Liver (tissue), 9 donors: Measurements from ENCODE around the gene TIRAP. TPM values are rescaled to one million over a fixed set of nuclear protein-coding genes. Genes with fewer than 3 reads are reported as not detected.

Source experiments
- DNase-seq: peaks from one replicate; pipeline ENCODE4 v3.0.0-alpha.2; 2017; ENCODE audit warnings: low spot score
- H3K27ac ChIP-seq, 2 donors: one replicate each; pipeline ENCODE4 v1.7.0; 2013; ENCODE audit warnings: inconsistent platforms in 2 of 2, low read length in 2 of 2, control low read depth in 1 of 2, low read depth in 1 of 2, mild to moderate bottlenecking in 1 of 2
- H3K27me3 ChIP-seq, 4 donors: one replicate each; pipeline versions ENCODE4 v1.6.1 to v1.7.0; 2013; ENCODE audit warnings: low read length in 3 of 4, inconsistent platforms in 1 of 4, mild to moderate bottlenecking in 1 of 4, moderate library complexity in 1 of 4; ENCODE audit not compliant: control insufficient read depth in 4 of 4, insufficient read depth in 4 of 4
- H3K36me3 ChIP-seq, 4 donors: one replicate each; pipeline versions ENCODE4 v1.6.1 to v1.7.0; 2013; ENCODE audit warnings: low read length in 3 of 4, mild to moderate bottlenecking in 3 of 4, low read depth in 1 of 4, moderate library complexity in 1 of 4; ENCODE audit not compliant: control insufficient read depth in 4 of 4, insufficient read depth in 3 of 4
- H3K4me1 ChIP-seq, 4 donors: one replicate each; pipeline versions ENCODE4 v1.6.1 to v1.7.0; 2013; ENCODE audit warnings: low read length in 3 of 4, mild to moderate bottlenecking in 3 of 4, moderate library complexity in 1 of 4; ENCODE audit not compliant: control insufficient read depth in 4 of 4, insufficient read depth in 4 of 4
- H3K4me3 ChIP-seq, 3 donors: one replicate each; pipeline versions ENCODE4 v1.6.1 to v1.7.0; 2013; ENCODE audit warnings: low read length in 3 of 3, control low read depth in 1 of 3, low read depth in 1 of 3, mild to moderate bottlenecking in 1 of 3
- H3K9ac ChIP-seq, 2 donors: one replicate each; pipeline ENCODE4 v1.7.0; 2013; ENCODE audit warnings: low read length in 2 of 2, mild to moderate bottlenecking in 2 of 2, moderate library complexity in 2 of 2, control low read depth in 1 of 2, low read depth in 1 of 2
- H3K9me3 ChIP-seq, 4 donors: one replicate each; pipeline versions ENCODE4 v1.6.1 to v1.7.0; 2013; ENCODE audit warnings: low read length in 3 of 4; ENCODE audit not compliant: control insufficient read depth in 4 of 4
- EGR1 ChIP-seq, 2 donors: IDR thresholded peaks; 2 replicates each; pipeline ENCODE4 v1.6.1; 2016 to 2018; ENCODE audit warnings: antibody characterized with exemption in 2 of 2, low read depth in 2 of 2
- FOXA1 ChIP-seq: IDR thresholded peaks from 2 replicates; pipeline ENCODE4 v1.6.1; 2016; ENCODE audit warnings: antibody characterized with exemption
- FOXA2 ChIP-seq: IDR thresholded peaks from 2 replicates; pipeline ENCODE4 v1.6.1; 2016; ENCODE audit warnings: antibody characterized with exemption
- GABPA ChIP-seq, 2 donors: IDR thresholded peaks in 1 of 2; conservative IDR thresholded peaks in 1 of 2; 2 replicates each; pipeline ENCODE4 v1.6.1; 2016; ENCODE audit warnings: antibody characterized with exemption in 2 of 2, mild to moderate bottlenecking in 1 of 2, moderate library complexity in 1 of 2
- HNF4A ChIP-seq, 2 donors: conservative IDR thresholded peaks; 2 replicates each; pipeline ENCODE4 v1.6.1; 2016; ENCODE audit warnings: antibody characterized with exemption in 2 of 2, mild to moderate bottlenecking in 2 of 2
- HNF4G ChIP-seq: IDR thresholded peaks from 2 replicates; pipeline ENCODE4 v1.6.1; 2016; ENCODE audit warnings: antibody characterized with exemption
- JUND ChIP-seq, 2 donors: IDR thresholded peaks; 2 replicates each; pipeline ENCODE4 v1.6.1; 2016; ENCODE audit warnings: antibody characterized with exemption in 2 of 2
- NR2F2 ChIP-seq: IDR thresholded peaks from 2 replicates; pipeline ENCODE4 v1.6.1; 2016; ENCODE audit warnings: antibody characterized with exemption
- RAD21 ChIP-seq, 2 donors: IDR thresholded peaks; 2 replicates each; pipeline ENCODE4 v1.6.1; 2016; ENCODE audit warnings: antibody characterized with exemption in 2 of 2, mild to moderate bottlenecking in 2 of 2
- RXRA ChIP-seq, 2 donors: IDR thresholded peaks; 2 replicates each; pipeline ENCODE4 v1.6.1; 2017 to 2018; ENCODE audit warnings: antibody characterized with exemption in 2 of 2, mild to moderate bottlenecking in 1 of 2
- SP1 ChIP-seq: IDR thresholded peaks from 2 replicates; pipeline ENCODE4 v1.6.1; 2018; ENCODE audit warnings: antibody characterized with exemption, mild to moderate bottlenecking
- TAF1 ChIP-seq: conservative IDR thresholded peaks from 2 replicates; pipeline ENCODE4 v1.6.1; 2016; ENCODE audit warnings: antibody characterized with exemption, mild to moderate bottlenecking
- YY1 ChIP-seq: IDR thresholded peaks from 2 replicates; pipeline ENCODE4 v1.6.1; 2016; ENCODE audit warnings: antibody characterized with exemption, mild to moderate bottlenecking
- WGBS: extraction: QIAGEN DNeasy Blood & Tissue Kit; methylation state at CpG from one replicate; pipeline ENCODE4 v1.1.7; 2013; 5-methylcytosine and 5-hydroxymethylcytosine counted together
- polyA plus RNA-seq, 2 donors: library from polyadenylated mRNA; stranded (reverse) in 1 of 2; unstranded in 1 of 2; fragments of 200-250 nt in 1 of 2; fragments of >200 nt in 1 of 2; fragmentation: Nextera tagmentation in 1 of 2; extraction: Ambion mirVana in 1 of 2; gene quantifications; one replicate each; pipeline versions ENCODE4 v1.2.1 to v1.2.3, GENCODE V29; 2013 to 2015
- total RNA-seq, 2 donors: library from RNA; depleted of rRNA; stranded (reverse); fragments of >200 nt; gene quantifications; one replicate each; pipeline ENCODE4 v1.2.3, GENCODE V29; 2014
- TF ChIP-seq, protein P1 (sequence below): IDR thresholded peaks from 2 replicates; pipeline ENCODE4 v1.6.1; 2016; ENCODE audit warnings: antibody characterized with exemption, mild to moderate bottlenecking
- TF ChIP-seq, protein P2 (sequence below): IDR thresholded peaks from 2 replicates; pipeline ENCODE4 v1.6.1; 2016; ENCODE audit warnings: antibody characterized with exemption
- TF ChIP-seq, protein P3 (sequence below): IDR thresholded peaks from 2 replicates; pipeline ENCODE4 v1.6.1; 2016; ENCODE audit warnings: antibody characterized with exemption
- TF ChIP-seq, protein P4 (sequence below): fragments of 150-350 bp; IDR thresholded peaks from 2 replicates; pipeline ENCODE4 v1.5.1; 2017; ENCODE audit warnings: improper control_type of control experiment, low read depth, low read length; ENCODE audit not compliant: missing input control
- TF ChIP-seq, protein P5 (sequence below): IDR thresholded peaks from 2 replicates; pipeline ENCODE4 v1.6.1; 2016; ENCODE audit warnings: antibody characterized with exemption
- donor health status: healthy.
- donor health status: healthy.
- donor health status: healthy.
- donor health status: healthy.
- donor health status: healthy.

The TIRAP gene
- total and polyA plus RNA-seq, 4 donors = 3.9 to 9.5 (median 6.4) TPM

DNA sequence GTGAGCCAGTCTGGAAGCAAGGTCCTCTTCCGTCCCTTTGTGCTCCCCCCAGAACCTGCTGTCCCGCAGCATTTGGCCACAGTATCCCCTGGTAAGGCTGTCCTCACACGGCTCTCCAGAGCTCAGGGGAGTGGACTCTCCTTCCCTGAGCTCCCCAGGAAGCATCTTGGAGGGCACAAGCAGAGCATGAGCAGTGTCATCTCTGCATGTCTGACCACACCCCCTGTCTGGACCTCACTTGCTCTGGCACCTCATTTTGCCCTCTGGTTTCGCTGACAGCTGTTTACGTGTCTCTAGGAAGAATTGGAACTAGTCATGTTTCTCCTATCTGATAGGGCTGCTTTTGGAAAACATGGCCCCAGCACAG lies 36.5 kb downstream of the TIRAP start (continued):
- TF ChIP-seq, protein P1, sequence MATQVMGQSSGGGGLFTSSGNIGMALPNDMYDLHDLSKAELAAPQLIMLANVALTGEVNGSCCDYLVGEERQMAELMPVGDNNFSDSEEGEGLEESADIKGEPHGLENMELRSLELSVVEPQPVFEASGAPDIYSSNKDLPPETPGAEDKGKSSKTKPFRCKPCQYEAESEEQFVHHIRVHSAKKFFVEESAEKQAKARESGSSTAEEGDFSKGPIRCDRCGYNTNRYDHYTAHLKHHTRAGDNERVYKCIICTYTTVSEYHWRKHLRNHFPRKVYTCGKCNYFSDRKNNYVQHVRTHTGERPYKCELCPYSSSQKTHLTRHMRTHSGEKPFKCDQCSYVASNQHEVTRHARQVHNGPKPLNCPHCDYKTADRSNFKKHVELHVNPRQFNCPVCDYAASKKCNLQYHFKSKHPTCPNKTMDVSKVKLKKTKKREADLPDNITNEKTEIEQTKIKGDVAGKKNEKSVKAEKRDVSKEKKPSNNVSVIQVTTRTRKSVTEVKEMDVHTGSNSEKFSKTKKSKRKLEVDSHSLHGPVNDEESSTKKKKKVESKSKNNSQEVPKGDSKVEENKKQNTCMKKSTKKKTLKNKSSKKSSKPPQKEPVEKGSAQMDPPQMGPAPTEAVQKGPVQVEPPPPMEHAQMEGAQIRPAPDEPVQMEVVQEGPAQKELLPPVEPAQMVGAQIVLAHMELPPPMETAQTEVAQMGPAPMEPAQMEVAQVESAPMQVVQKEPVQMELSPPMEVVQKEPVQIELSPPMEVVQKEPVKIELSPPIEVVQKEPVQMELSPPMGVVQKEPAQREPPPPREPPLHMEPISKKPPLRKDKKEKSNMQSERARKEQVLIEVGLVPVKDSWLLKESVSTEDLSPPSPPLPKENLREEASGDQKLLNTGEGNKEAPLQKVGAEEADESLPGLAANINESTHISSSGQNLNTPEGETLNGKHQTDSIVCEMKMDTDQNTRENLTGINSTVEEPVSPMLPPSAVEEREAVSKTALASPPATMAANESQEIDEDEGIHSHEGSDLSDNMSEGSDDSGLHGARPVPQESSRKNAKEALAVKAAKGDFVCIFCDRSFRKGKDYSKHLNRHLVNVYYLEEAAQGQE = no peak
- TF ChIP-seq HNF4G = no peak
- no peak for TF ChIP-seq FOXA1

DNA sequence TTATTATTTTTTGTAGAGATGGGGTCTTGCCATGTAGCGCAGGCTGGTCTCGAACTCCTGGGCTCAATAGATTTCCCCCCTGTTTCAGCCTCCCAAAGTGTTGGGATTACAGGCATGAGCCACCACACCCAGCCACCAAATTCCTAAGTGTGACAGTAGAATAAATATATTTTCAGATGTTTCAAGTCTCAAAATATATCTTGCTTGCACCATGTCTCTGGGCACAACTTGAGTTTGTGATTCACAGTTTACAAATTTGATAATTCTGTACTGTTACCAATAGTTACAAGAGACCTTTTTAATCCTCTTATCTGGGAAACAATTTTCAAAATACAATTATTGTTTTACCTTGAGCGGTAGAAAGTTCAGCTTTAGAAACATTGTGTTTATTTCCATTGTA lies 40.1 kb downstream of the TIRAP start:
- no peak overlapping the region for H3K27ac ChIP-seq
- DNase-seq = no peak
- peaks cover 0 to 5% (median 3%) of the 10 kb centered on the region in 4 donors for H3K4me1 ChIP-seq
- H3K36me3 ChIP-seq = no peaks in the 10 kb centered on the region
- no peak overlapping the region for H3K9ac ChIP-seq
- TF ChIP-seq SP1 (no peak), HNF4A (conservative IDR thresholded peaks at IDR 0.05) (no peak), FOXA2 (no peak), YY1 (no peak), HNF4G (no peak), RXRA (IDR thresholded peaks at IDR 0.05) (no peak), NR2F2 (no peak), RAD21 (IDR thresholded peaks at IDR 0.05) (no peak), EGR1 (IDR thresholded peaks at IDR 0.05; ENCODE audit: low read depth in 2 of 2) (no peak), JUND (IDR thresholded peaks at IDR 0.05) (no peak), GABPA (IDR thresholded peaks at IDR 0.05 in 1 of 2, conservative IDR thresholded peaks at IDR 0.05 in 1 of 2) (no peak), FOXA1 (no peak), TAF1 (no peak)
- TF ChIP-seq, protein P2, sequence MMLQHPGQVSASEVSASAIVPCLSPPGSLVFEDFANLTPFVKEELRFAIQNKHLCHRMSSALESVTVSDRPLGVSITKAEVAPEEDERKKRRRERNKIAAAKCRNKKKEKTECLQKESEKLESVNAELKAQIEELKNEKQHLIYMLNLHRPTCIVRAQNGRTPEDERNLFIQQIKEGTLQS = no peak
- TF ChIP-seq, protein P3, sequence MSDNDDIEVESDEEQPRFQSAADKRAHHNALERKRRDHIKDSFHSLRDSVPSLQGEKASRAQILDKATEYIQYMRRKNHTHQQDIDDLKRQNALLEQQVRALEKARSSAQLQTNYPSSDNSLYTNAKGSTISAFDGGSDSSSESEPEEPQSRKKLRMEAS = no peak
- TF ChIP-seq, protein P4, sequence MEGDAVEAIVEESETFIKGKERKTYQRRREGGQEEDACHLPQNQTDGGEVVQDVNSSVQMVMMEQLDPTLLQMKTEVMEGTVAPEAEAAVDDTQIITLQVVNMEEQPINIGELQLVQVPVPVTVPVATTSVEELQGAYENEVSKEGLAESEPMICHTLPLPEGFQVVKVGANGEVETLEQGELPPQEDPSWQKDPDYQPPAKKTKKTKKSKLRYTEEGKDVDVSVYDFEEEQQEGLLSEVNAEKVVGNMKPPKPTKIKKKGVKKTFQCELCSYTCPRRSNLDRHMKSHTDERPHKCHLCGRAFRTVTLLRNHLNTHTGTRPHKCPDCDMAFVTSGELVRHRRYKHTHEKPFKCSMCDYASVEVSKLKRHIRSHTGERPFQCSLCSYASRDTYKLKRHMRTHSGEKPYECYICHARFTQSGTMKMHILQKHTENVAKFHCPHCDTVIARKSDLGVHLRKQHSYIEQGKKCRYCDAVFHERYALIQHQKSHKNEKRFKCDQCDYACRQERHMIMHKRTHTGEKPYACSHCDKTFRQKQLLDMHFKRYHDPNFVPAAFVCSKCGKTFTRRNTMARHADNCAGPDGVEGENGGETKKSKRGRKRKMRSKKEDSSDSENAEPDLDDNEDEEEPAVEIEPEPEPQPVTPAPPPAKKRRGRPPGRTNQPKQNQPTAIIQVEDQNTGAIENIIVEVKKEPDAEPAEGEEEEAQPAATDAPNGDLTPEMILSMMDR = no peak
- TF ChIP-seq, protein P1 = no peak
- TF ChIP-seq, protein P5, sequence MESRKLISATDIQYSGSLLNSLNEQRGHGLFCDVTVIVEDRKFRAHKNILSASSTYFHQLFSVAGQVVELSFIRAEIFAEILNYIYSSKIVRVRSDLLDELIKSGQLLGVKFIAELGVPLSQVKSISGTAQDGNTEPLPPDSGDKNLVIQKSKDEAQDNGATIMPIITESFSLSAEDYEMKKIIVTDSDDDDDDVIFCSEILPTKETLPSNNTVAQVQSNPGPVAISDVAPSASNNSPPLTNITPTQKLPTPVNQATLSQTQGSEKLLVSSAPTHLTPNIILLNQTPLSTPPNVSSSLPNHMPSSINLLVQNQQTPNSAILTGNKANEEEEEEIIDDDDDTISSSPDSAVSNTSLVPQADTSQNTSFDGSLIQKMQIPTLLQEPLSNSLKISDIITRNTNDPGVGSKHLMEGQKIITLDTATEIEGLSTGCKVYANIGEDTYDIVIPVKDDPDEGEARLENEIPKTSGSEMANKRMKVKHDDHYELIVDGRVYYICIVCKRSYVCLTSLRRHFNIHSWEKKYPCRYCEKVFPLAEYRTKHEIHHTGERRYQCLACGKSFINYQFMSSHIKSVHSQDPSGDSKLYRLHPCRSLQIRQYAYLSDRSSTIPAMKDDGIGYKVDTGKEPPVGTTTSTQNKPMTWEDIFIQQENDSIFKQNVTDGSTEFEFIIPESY = no peak
- no peaks in the 10 kb centered on the region for H3K27me3 ChIP-seq
- H3K9me3 ChIP-seq = no peaks in the 10 kb centered on the region
- no peak overlapping the region for H3K4me3 ChIP-seq
- 96% methylated on average over 3 of the region's 3 CpGs for WGBS
